ENCODE data around the gene FAM53B.
A peak's percentile ranks its signal among the peaks of the same experiment; 100 is the strongest.

Gene FAM53B

GRCh38 chr10:124605856-124606812 lies 138.0 kb downstream of the FAM53B start:
- DNase-seq = peak; percentile 46

- no peak for DNase-seq
Measured at GRCh38 chr10:124605481-124605855, 138.7 kb downstream of the FAM53B start.

- no peak for DNase-seq
Measured at GRCh38 chr10:124605001-124605370, 139.2 kb downstream of the FAM53B start.

- DNase-seq = peak; percentile 37
Measured at GRCh38 chr10:124604214-124605000, 139.8 kb downstream of the FAM53B start.

GRCh38 chr10:124603376-124604213 lies 140.6 kb downstream of the FAM53B start:
- peak; percentile 23 for DNase-seq

- DNase-seq = peak; percentile 28
Measured at GRCh38 chr10:124602646-124603365, 141.4 kb downstream of the FAM53B start.

GRCh38 chr10:124602121-124602561 lies 142.0 kb downstream of the FAM53B start:
- DNase-seq = no peak

GRCh38 chr10:124601431-124602120 lies 142.6 kb downstream of the FAM53B start:
- DNase-seq = peak; percentile 24

- DNase-seq = no peak
Measured at GRCh38 chr10:124601016-124601415, 143.2 kb downstream of the FAM53B start.

GRCh38 chr10:124600051-124600880 lies 143.9 kb downstream of the FAM53B start:
- peak; percentile 29 for DNase-seq

- no peak for DNase-seq
Measured at GRCh38 chr10:124599588-124600050, 144.6 kb downstream of the FAM53B start.

GRCh38 chr10:124598773-124599587 lies 145.2 kb downstream of the FAM53B start:
- DNase-seq = peak; percentile 15

- no peak for DNase-seq
Measured at GRCh38 chr10:124598196-124598595, 146.0 kb downstream of the FAM53B start.

- DNase-seq = no peak
Measured at GRCh38 chr10:124597846-124598165, 146.4 kb downstream of the FAM53B start.

GRCh38 chr10:124596962-124597845 lies 147.0 kb downstream of the FAM53B start:
- peak; percentile 18 for DNase-seq

GRCh38 chr10:124596116-124596785 lies 147.9 kb downstream of the FAM53B start:
- peak; percentile 23 for DNase-seq

- peak; percentile 12 for DNase-seq
Measured at GRCh38 chr10:124595143-124595883, 148.9 kb downstream of the FAM53B start.

All from left hindlimb (tissue), 1 donor.